ENCODE data around the gene CEP85L.
"Not testable (repeated sequence)": the region's sequence is repeated elsewhere in the genome, so short reads cannot be mapped to it uniquely, and the experiment has no call there.

CEP85L gene

GRCh38 chr6:118489990-118490389, 161.4 kb downstream of the CEP85L start:
- no peak for DNase-seq

- DNase-seq: no peak
Observed at GRCh38 chr6:118488631-118489030, 162.8 kb downstream of the CEP85L start.

- DNase-seq: no peak
Observed at GRCh38 chr6:118485601-118486550, 165.5 kb downstream of the CEP85L start.

- no peak for DNase-seq
Observed at GRCh38 chr6:118476551-118476950, 174.8 kb downstream of the CEP85L start.

- DNase-seq: no peak
Observed at GRCh38 chr6:118473266-118473665, 178.1 kb downstream of the CEP85L start.

GRCh38 chr6:118469468-118469867, 181.9 kb downstream of the CEP85L start:
- no peak for DNase-seq

- DNase-seq: no peak
Observed at GRCh38 chr6:118468682-118469465, 182.5 kb downstream of the CEP85L start.

GRCh38 chr6:118467181-118467580, 184.2 kb downstream of the CEP85L start:
- DNase-seq: no peak

- DNase-seq: no peak
Observed at GRCh38 chr6:118464620-118465019, 186.8 kb downstream of the CEP85L start.

- no peak for DNase-seq
Observed at GRCh38 chr6:118460958-118461470, 190.4 kb downstream of the CEP85L start.

- no peak for DNase-seq
Observed at GRCh38 chr6:118456982-118457381, 194.4 kb downstream of the CEP85L start.

- DNase-seq: no peak
Observed at GRCh38 chr6:118451839-118452238, 199.6 kb downstream of the CEP85L start.

GRCh38 chr6:118444796-118445195, 206.6 kb downstream of the CEP85L start:
- no peak for DNase-seq

GRCh38 chr6:118436482-118436881, 214.9 kb downstream of the CEP85L start:
- no peak for DNase-seq

GRCh38 chr6:118434147-118434546, 217.2 kb downstream of the CEP85L start:
- DNase-seq: not testable (repeated sequence)

GRCh38 chr6:118421312-118421711, 230.1 kb downstream of the CEP85L start:
- DNase-seq: not testable (repeated sequence)

- no peak for DNase-seq
Observed at GRCh38 chr6:118419448-118420394, 231.7 kb downstream of the CEP85L start.

All from activated gamma-delta T cell treated with Interleukin-2 at 50 U/mL for 16 hours (primary cell).